Renal cortical epithelial cell (primary cell): ENCODE data around the gene GDPD5. TPM values are rescaled to one million over a fixed set of nuclear protein-coding genes. Genes with fewer than 3 reads are reported as not detected.
A peak's percentile ranks its signal among the peaks of the same experiment; 100 is the strongest.

ENCODE experiments used
- DNase-seq: peaks from one replicate; pipeline ENCODE4 v3.0.0-alpha.2; 2011; ENCODE audit warnings: low read depth
- total RNA-seq: library from RNA; depleted of rRNA; stranded (reverse); fragments of >200 nt; gene quantifications from 2 replicates; pipeline ENCODE4 v1.2.3, GENCODE V29; 2014

GDPD5 gene
- total RNA-seq, 1 donor from 2014 or later, result 3.0 TPM

GRCh38 chr11:75399344-75400145 is 126.2 kb downstream of the GDPD5 start, which contains the start of gene RPS3:
Gene RPS3, plus strand, starts transcription at chr11:75399518. Its CDS starts 30 bp downstream, at chr11:75399548.
- peak; percentile 82 for DNase-seq

GRCh38 chr11:75398906-75399305 is 126.8 kb downstream of the GDPD5 start:
- DNase-seq, result no peak

- no peak for DNase-seq
These were observed 131.5 kb downstream of the GDPD5 start for GRCh38 chr11:75394085-75394840.

- DNase-seq, result no peak
These were observed 135.8 kb downstream of the GDPD5 start for GRCh38 chr11:75389925-75390324.

GRCh38 chr11:75389276-75389605 is 136.5 kb downstream of the GDPD5 start:
- no peak for DNase-seq

GRCh38 chr11:75388386-75389275 is 137.1 kb downstream of the GDPD5 start:
- peak; percentile 69 for DNase-seq

GRCh38 chr11:75387736-75388294 is 137.9 kb downstream of the GDPD5 start:
- DNase-seq, result no peak

GRCh38 chr11:75386942-75387630 is 138.7 kb downstream of the GDPD5 start:
- DNase-seq, result peak; percentile 77

Other genes with a start within 250 kb of the GDPD5 start
- gene ARRB1, start 174.3 kb downstream of the GDPD5 start, total RNA-seq, result 3.6 and 6.7 TPM in 2 replicates
- gene RPS3, start 126.4 kb downstream of the GDPD5 start, total RNA-seq, result 1,041 and 1,094 TPM in 2 replicates
- gene KLHL35, start 92.7 kb downstream of the GDPD5 start, total RNA-seq, result 0.70 and 3.1 TPM in 2 replicates
- 219 and 458 TPM in 2 replicates for gene SERPINH1, start 36.3 kb upstream of the GDPD5 start, total RNA-seq
- 0.35 and 3.2 TPM in 2 replicates for gene MAP6, start 143.1 kb upstream of the GDPD5 start, total RNA-seq
- not detected in 2 replicates for gene MOGAT2, start 191.9 kb upstream of the GDPD5 start, total RNA-seq
- gene DGAT2, start 242.8 kb upstream of the GDPD5 start, total RNA-seq, result 1.7 and 3.7 TPM in 2 replicates